PFSK-1 (cell line): ENCODE data around the gene RASA1.

ENCODE experiments used
- POLR2AphosphoS5 ChIP-seq: IDR thresholded peaks from 2 replicates; pipeline ENCODE4 v1.6.1; 2012; ENCODE audit warnings: low read depth, mild to moderate bottlenecking, control low read depth, low read length, moderate library complexity
- REST ChIP-seq, 2 experiments: IDR thresholded peaks; 2 replicates each; pipeline versions ENCODE4 v1.6.1 to v1.8.0; 2011 to 2012; ENCODE audit warnings: low read depth in 2 of 2, low read length in 2 of 2, control low read depth in 1 of 2, inconsistent platforms in 1 of 2, mild to moderate bottlenecking in 1 of 2, moderate library complexity in 1 of 2; ENCODE audit not compliant: insufficient read depth in 1 of 2
- SIN3A ChIP-seq: IDR thresholded peaks from 2 replicates; pipeline ENCODE4 v1.6.1; 2012; ENCODE audit warnings: mild to moderate bottlenecking, low read length, moderate library complexity, borderline replicate concordance; ENCODE audit not compliant: insufficient read depth
- TAF1 ChIP-seq: IDR thresholded peaks from 2 replicates; pipeline ENCODE4 v1.6.1; 2012; ENCODE audit warnings: low read length, control low read depth, borderline replicate concordance; ENCODE audit not compliant: insufficient read depth

GRCh38 chr5:87361536-87362213 lies 94.0 kb downstream of the RASA1 start:
- TF ChIP-seq SIN3A (no peak), TAF1 (no peak), POLR2AphosphoS5 (no peak), REST (IDR thresholded peaks at IDR 0.05; ENCODE audit: insufficient read depth in 1 of 2, low read depth in 2 of 2, low read length in 2 of 2) (no peak)
